Hematopoietic multipotent progenitor cell treated with erythropoietin and hydrocortisone succinate and interleukin-3 and kit ligand, for 6 days (in vitro differentiated cells): ENCODE data around the gene GLG1.
A peak's percentile ranks its signal among the peaks of the same experiment; 100 is the strongest.
"Not testable (repeated sequence)": the region's sequence is repeated elsewhere in the genome, so short reads cannot be mapped to it uniquely, and the experiment has no call there.

Experiments used
- DNase-seq: peaks from one replicate; pipeline ENCODE4 v3.0.0-alpha.2; 2015

GLG1 gene

DNA sequence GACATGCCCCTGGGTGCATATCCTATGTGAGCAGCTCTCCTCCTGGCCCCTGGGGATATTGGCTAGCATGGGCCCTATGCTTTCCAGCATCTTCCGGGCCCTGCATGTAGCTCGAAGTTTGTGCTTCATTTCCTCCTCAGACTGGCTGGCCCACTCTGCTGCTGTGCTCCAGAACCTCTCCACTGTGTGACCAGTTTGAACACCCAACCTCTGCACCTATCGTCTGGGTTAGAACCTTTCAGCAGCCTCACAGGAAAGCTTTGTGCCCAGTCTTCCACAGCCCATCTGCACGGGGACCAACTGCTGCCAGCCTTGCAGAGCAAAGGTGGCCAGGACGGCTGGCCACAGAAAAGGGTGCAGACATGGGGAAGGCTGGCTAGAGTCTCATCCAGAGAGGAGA lies 175.4 kb downstream of the GLG1 start:
- DNase-seq: no peak

DNA sequence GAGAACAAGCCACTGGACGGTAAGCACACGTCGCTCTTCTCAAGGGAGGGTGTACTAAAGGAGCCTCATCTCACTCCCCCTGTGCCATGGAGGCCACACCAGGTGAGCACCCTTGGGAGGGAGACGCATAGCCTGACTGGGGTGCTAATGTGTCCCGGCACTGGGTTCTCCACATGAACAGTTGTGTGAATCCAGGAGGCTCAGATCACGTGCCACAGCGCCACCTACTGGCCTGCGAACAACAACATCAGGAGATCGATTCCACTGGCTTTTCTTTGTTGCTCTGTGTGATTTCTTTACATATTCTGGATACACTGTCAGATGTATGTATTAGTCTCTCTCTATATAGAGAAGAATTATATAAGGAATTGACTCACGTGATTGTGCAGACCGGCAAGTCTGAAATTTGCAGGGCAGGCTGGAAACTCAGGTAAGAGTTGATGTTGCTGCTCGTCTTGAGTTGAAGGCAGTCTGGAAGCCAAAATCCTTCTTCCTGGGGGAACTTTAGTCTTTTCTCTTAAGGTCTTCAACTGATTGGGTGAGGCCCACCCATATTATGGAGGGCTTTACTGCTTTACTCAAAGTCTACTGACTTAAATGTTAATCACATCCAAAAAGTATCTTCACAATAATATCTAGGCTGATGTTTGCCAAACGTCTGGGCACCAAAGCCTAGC lies 176.7 kb downstream of the GLG1 start:
- peak; percentile 67 for DNase-seq

DNA sequence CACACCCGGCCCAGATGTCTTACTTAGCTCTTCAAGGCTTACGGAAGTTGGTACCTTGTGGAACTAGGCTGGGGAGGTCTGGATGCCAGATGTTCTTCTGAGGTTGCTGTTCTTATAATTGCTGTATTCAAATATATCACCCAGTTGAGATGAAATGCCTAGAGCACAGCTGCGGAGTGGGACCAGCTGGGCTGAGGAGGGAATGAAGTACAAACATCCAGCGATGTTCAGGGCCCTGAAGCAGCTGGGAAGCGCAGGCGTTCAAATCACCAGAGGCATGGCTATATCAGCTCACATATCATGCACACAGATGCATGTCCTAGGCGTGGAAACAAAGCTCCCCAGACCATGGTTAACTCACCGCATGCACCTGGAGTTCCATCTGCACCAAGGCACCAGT lies 178.4 kb downstream of the GLG1 start:
- DNase-seq: not testable (repeated sequence)

DNA sequence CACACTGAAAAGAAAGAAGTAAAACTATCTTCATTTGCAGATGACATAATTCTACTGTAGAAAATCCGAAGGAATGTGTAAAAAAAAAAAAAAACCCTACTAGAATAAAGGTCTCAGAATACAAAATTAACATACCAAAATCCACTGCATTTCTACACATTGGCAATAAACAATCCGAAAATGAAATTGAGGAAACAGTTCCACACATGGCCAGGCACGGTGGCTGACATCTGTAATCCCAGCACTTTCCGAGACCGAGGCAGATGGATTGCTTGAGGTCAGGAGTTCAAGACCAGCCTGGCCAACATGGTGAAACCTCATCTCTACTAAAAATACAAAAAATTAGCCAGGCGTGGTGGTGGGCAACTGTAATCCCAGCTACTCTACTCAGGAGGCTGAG lies 181.2 kb downstream of the GLG1 start:
- not testable (repeated sequence) for DNase-seq

DNA sequence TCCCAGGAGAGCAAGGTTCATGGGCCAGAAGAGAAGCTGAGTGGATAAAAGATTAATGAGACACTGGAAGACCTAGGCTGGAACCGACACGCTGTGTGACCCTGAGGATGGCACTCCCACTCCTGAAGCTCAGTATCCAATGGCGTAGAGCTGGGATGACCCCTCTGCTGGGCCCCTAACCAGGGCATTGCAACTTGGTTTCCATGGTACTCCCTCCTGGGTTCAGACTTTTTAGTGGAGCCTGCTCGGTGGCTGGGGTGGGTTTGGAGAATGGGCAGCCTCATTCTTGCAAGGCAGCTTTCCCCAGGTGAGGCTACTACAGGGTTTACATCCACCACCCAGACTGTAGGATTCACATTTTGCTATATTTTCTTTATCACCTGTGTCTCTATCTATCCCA lies 183.2 kb downstream of the GLG1 start:
- not testable (repeated sequence) for DNase-seq

DNA sequence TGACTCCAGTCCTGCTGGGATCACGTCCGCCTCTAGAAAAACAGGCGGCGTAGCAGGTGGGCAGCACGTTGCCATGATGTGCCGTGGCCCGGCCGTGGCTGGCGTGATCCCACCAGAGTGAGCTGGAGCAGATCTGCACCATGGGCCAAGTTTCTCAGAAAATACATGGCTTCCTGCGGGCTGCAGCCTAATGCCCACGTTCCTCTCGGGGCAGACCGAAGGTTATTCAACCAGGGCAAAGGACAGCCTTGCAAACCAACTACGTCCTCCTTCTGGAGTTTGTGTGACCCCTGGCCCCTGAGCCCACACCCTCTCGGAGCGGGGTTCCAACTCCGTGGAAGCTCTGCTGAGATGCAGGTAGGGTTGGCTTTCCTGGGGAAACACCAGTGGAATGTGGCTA lies 184.8 kb downstream of the GLG1 start:
- not testable (repeated sequence) for DNase-seq

DNA sequence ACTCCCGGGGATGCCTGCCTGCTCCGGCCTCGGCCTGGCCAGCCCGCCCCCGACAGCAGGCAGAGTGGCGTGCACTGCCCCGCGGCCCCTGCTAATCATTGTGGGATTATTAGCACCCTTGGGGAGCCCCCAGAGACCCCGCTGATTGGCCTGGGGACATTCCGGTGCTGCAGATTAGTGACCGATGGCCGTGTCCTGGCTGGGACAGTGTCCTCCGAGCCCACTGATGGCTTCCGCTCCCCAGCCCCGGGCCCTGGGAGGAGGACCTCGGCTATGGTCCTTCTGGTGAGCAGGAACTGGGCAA lies 185.5 kb downstream of the GLG1 start:
- DNase-seq: not testable (repeated sequence)

DNA sequence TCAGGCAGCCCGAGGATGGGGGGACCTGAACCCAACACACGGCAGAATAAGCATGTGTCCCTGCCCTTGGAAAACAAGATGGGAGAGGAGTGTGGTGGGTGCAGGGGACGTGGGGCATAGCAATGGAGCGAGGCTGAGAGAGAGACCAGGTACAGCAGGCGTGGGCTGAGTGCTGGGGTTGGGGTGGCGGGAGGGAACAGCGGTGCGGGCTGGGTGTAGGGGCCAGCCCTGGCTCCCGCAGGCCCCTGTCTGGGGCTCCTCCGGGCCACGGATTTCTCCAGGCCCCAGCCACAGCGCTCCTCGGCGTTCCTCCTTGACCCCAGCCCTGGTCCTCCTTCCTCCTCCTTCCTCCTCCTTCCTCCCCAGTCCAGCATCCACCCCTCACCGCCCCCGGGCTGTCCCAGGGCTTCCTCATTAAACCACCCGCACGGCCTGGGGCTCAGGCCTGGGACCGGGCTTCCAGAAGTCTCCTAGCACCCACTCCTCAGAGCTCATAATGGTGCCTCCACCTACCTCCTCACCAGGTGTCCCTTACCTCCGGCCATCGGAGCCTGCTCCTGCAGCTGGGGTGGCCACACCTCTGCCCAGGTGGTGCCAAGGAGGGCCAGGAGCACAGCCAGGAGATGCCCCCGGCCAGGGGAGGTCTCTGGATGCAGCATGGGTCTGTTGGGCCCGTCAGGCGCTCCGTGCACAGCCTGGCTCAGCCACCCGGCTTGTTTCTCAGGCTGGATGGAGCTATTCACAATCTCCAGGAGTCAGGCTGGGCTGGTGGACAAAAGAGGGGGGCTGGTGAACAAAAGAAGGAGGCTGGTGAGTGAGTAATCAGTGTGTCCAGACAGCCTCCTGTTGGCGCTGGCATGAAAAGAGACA lies 186.1 kb downstream of the GLG1 start, which contains the start of gene CLEC18B:
CLEC18B (minus strand) TSS at position 867 of the 870 bp plus-strand sequence; CDS start at position 659, 208 bp downstream.
- DNase-seq: not testable (repeated sequence)

DNA sequence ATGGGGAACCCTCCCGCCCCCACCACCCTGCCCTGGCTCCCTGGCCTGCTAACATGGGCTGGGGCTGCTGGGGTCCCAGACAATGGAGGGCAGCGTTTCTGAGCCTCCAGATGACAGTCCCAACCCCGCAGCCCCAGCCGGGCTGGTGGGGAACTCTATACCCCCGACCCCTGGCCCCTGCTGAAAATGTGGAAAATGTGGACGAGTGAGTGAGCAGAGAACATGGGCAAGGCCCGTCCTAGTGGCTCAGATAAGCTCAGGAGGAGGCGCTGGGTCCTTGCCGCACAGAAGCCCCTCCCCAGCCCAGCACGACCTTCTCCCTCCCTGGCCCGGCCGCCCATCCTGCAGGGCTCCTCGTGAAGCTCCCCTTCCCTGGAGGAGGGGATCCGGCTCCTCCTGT lies 187.1 kb downstream of the GLG1 start:
- DNase-seq: not testable (repeated sequence)

DNA sequence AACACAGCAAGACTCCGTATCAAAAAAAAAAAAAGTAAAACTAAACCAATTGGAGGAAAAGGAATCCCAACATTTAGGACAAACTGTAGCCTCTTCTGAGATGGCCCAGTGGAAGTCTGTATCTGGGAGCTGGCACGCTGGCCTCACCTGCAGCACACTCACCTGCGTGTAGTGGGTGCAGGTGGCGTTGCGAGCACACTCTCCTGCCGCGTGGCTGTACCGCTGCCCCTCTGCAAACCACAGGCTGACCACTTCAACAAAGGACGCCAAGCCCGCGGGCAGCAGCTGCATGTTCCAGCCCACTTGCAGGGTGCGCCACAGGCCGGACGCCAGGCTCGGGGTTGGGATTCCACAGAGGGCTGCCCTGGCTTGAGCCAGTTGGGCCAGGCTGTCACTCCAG lies 189.0 kb downstream of the GLG1 start:
- DNase-seq: not testable (repeated sequence)

DNA sequence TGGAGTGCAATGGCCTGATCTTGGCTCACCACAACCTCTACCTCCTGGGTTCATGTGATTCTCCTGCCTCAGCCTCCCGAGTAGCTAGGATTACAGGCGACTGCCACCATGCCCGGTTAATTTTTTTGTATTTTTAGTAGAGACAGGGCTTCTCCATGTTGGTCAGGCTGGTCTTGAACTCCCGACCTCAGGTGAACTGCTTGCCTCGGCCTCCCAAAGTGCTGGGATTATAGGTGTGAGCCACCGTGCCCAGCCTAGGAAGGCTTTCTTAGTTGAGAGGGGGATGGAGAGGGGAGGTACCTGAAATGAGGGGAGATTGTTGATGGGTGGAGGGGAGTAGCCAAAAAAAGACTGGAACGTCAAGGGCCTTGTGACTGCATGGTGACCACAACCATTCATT lies 193.0 kb downstream of the GLG1 start:
- not testable (repeated sequence) for DNase-seq

DNA sequence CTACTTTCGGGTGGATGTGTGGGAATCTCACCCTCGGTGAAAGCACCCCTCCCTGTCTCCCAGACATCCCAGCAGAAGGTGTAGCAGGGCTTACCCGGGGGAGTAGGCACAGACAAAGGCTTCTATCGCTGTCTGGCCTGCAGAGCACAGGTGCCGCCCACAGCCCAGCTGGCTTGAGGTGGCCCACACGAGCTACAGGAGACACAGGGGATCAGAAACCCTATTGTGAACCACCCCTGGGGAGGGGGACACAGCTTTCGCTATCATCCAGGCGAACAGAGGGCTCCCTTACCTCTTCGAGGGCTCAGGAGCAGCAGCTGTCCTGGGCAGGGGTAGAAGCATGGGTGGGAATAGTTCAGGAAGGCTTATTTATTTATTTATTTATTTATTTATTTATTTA lies 193.4 kb downstream of the GLG1 start:
- DNase-seq: not testable (repeated sequence)

DNA sequence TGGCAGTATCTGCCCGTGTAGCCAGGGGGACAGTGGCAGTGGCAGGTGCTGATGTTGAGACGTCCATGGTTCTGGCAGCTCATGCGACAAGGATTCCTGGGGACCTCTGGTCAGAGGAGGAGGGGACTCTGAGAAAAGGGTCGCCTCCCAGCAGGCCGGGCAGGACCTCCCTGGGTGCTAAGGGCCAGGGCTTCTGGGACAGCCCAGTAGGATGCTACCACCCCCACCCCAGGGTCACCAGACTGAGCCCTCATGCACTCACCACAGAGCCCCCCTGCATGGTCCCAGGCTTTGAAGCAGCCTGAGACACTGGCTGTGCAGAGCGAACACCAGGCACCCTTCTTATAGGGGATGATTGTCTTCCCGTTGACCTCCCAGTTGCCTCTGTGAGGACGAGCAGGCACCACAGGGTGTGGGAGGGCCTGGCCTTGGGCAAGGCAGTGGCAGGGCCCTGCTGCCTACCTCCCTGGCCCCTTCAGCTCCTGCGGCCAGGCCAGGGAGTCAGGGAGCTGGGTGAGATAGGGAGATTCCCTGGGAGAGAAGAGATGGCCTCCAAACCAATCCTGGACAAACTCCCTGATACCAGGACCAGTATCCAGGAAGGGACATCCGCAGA lies 194.0 kb downstream of the GLG1 start:
- DNase-seq: not testable (repeated sequence)

DNA sequence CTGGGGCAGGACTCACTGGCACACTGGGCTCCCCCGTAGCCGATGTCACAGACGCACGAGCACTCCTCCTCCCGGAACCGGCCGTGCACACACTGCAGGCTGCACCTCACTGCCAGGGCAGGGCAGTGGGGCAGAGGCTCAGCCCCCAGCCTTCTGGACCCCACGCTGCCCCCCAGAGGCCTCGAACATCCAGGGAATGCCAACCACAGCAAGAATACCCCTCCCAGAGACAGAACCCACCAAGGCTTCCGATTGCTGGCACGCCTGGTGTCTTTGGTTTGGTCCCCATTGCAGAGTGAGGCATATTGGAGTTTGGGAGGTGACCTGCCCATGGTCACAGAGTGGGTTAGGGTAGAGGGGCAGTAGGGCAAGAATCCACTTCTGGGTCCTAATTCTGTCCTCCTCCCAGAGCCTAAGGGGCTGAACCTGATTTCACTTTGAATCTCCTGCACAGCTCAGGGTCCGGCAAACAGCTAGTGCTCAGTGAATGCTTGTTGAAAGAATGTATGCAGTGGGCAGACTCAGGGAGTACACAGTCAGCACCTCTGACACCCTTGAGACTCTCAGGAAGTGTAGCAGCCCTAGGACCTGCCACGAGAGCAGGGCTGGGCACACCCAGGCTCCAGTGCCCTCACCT lies 194.7 kb downstream of the GLG1 start:
- DNase-seq: not testable (repeated sequence)

DNA sequence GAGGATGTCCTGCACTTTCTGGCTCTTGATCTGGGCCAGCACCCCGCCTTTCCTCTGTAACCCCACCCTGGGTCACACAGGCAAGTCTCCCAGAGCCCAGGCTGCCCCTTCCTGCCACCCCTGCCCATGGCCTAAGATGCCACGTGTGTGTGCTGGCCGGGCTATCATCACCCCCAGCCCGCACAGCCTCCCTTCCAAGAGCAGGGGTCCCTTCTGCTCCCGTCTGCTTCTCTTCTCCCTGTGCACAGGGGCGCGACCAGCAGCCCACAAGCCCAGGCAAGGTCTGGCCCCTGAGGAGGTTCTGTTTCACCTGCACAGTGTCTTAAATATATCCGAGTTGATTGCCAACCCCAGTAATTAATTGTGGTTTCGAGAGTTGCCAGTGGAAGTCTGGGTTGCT lies 195.9 kb downstream of the GLG1 start:
- not testable (repeated sequence) for DNase-seq

DNA sequence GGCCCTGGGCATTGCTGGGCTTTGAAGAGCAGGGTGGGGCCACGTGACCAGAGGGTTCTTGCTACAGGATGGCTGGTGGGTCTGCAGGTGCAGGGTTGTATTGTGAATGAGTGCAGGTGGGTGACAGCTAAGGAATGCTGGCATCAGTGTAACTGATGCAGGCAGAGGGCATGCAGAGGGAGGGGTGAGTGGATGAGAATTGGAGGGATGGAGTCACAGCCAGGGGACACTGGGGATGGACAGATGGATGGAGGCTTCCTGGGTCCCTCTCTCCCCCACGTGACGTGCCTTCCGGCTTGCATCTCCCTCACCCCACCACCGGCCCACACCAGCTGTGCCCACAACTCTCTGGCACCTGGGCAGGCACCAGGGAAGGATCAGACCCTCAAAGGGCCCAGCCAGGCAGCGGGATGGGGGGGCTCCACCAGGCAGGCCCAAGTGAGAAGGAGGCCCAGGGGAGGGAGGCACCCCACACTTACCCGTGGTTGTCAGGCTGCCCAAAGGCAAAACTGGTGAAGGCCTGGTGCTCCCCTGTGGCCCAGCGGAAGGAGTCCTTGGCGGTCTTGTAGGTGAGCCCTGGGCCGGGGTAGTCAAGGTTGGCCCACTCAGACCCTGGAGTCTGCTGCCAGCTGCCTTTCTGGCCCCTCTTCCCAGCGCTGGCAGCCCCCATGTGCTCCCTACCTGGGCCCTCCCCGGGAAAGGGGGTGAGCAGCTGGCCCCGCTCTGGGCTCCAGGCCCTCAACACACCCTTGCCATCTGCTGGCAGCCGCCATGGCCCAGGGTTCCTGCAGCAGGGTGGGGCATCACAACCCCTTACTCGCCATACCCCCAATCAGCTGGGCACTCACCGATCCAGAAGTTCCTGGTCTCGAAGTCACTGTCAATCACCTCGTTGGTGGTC lies 196.6 kb downstream of the GLG1 start:
- DNase-seq: not testable (repeated sequence)

DNA sequence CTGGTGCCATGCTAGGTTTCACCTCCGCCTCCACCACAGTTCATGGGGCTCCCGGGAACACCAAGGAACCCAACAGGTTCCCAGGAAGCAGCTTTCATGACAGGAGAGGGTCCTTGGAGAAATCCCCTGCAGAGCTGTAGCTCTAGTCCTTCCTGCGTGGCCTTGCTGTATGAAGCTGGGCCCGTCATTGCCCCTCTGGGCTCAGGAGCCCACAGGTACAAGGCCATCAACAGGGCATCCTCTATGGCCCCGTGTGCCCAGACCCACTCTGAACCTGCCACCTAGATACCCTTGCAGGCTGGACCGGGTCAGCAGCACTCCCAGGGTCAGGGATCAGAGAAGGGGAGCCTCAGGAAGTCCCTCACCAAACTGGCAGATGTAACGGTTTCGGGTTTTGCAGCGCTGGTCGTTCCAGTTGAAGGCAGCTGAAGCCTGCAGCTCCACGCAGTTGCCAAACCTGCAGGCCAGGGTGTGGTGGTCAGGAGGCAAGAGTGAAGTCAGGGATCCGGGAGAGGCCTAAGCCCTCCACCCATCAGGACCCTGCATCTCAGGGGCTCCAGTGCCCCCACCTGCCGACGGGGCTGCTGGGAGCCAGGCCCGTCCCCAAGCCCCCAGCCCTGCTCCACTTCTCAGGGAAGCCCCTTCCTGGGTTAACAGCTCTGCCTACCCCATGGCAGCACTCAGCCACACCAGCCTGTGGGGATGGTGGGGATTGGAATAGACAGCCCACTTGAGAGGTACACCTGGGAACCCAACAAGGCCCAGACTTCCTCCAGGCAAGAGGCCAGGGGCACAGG lies 197.5 kb downstream of the GLG1 start:
- DNase-seq: not testable (repeated sequence)

DNA sequence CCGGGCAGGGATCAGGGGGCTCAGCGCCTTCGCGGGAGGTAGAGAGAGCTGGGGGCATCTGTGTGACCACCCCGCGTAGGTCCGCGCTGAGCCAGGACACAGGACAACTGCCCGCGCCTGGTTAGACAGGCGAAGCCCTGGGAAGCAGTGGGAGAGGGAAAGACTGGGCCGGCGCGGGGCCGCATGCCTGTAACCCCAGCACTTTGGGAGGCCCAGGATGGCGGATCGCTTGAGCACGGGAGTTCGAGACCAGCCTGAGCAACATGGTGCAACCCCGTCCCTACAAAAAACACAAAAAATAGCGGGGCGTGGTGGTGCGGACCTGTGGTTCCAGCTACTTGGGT lies 199.6 kb downstream of the GLG1 start:
- peak; percentile 22 for DNase-seq

DNA sequence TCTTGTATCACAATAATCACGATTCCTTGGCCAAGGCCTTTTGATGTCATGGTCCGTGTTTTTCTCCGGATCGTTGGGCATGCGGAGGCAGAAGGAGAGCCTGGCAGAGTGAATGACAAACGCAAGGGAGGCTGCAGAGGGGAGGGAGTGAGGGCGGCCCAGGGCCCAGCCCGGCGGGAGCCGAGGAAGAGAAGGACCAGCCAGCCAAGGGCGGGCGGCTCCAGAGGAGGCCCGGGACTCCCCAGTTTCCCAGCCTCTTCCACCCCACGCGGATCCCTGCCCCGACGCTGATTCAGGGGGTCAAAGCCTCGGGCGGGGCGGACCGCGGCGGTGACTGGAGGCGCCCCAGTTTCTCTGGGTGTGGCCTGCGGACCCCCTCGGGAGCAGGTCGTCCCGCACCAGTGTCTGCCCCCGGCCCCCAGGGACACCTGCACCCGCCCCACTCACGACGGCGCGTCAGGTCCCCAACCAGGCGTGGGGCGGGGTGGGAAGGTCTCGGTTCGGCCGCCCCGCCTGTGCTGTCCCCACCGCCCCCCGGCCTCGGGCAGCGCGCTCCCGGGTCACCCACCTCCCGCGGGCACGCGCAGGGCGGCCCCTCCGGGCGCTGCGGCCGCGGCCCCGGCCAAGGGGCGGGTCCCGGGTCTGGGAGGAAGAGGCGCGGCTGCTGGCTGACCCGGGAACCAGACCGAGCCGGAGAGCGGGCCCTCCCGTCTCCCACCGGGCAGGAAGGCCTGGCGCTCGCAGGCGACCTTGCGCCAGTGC lies 200.1 kb downstream of the GLG1 start:
- not testable (repeated sequence) for DNase-seq

DNA sequence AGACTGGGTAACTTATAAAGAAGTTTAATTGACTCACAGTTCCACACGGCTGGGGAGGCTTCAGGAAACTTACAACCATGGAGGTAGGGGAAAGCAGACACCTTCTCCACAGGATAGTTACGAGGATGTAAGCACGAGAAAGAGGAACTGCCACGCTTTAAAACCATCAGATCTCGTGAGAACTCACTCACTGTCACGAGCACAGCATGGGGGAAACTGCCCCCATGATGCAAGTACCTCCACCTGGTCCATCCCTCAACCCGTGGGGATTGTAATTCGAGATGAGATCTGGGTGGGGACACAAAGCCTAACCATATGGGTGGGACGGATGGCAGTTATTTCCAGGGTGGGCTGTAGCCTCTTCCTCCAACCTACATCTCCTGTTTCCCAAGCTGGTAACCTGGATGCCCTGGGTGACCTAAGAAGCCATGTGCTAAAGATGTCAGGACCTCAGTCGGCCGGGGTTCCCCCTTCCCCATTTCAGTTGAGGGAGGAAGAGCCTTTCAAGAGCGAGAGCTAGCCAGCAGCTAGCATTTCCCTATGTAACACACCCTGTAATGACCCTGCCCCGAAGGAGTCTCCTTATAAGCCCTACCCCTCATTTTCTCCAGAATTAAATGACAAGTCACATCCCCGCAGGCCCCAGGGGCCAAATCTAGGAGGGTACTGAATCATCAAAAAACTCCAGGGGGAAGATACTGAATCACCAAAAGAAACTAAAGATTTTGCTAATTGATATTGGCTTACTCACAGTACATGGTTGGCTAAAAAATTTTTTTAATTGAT lies 202.6 kb downstream of the GLG1 start:
- DNase-seq: not testable (repeated sequence)
